A549 (cell line): ENCODE results near the gene PRRC2B. TPM values are rescaled to one million over a fixed set of nuclear protein-coding genes. Genes with fewer than 3 reads are reported as not detected.

Experiments
- ATAC-seq, 2 experiments: fragments of 200-7000 bp in 1 of 2; fragments of >200 bp in 1 of 2; cut with Nextera tagmentation in 1 of 2; cut with Tn5 transposase in 1 of 2; 3 replicates each; pipeline versions ENCODE4 v1.8.0 to v1.9.1; 2018 to 2020; ENCODE audit warnings: mild to moderate bottlenecking in 1 of 2, moderate library complexity in 1 of 2
- CTCF ChIA-PET: fragments of 300-600 bp; sonication (Branson Sonifier 250); formaldehyde crosslinking; extraction: SDS; loops from one replicate; lab custom pipeline; 2021; ENCODE audit warnings: antibody characterized with exemption, inconsistent platforms; lab: Yijun Ruan, JAX
- POLR2A ChIA-PET: fragments of 350-600 bp; formaldehyde crosslinking; extraction: SDS; loops from one replicate; lab custom pipeline; 2021; ENCODE audit warnings: antibody characterized with exemption, inconsistent platforms; lab: Yijun Ruan, JAX
- DNase-seq, 2 experiments: peaks; one replicate each; pipeline versions ENCODE4 v3.0.0 to v3.0.0-alpha.2; 2011 to 2016; ENCODE audit warnings: low read depth in 1 of 2, low spot score in 1 of 2
- FAIRE-seq: peaks from 2 replicates; lab custom pipeline; 2011; peaks lifted over from hg19 to GRCh38; lab: Jason Lieb, UNC
- H3K27ac ChIP-seq, 2 experiments: fragments of >200 bp; sonication (Bioruptor Twin); formaldehyde crosslinking; 3 replicates each; pipeline ENCODE4 v1.5.1; 2016 to 2017
- H3K4me1 ChIP-seq: fragments of >200 bp; sonication (Bioruptor Twin); formaldehyde crosslinking; 3 replicates; pipeline ENCODE4 v1.6.1; 2016
- H3K4me2 ChIP-seq: fragments of >200 bp; sonication (Bioruptor Twin); formaldehyde crosslinking; 3 replicates; pipeline ENCODE4 v1.6.1; 2016
- H3K4me3 ChIP-seq: fragments of >200 bp; sonication (Bioruptor Twin); formaldehyde crosslinking; 3 replicates; pipeline ENCODE4 v1.5.1; 2016
- H3K9me3 ChIP-seq: fragments of >200 bp; sonication (Bioruptor Twin); formaldehyde crosslinking; 3 replicates; pipeline ENCODE4 v1.6.1; 2016
- HOXB13 ChIP-seq: fragments of 250-450 bp; sonication (Bioruptor Pico); IDR thresholded peaks from 2 replicates; pipeline ENCODE4 v1.5.0; 2020; ENCODE audit warnings: low read depth, mild to moderate bottlenecking, moderate library complexity
- KDM1A ChIP-seq: fragments of 200-600 bp; sonication (generic); IDR thresholded peaks from 2 replicates; pipeline ENCODE4 v1.6.1; 2016; ENCODE audit warnings: low read depth, mild to moderate bottlenecking
- MAFK ChIP-seq: fragments of 450-650 bp; IDR thresholded peaks from 2 replicates; pipeline ENCODE4 v1.6.1; 2014; ENCODE audit not compliant: partially characterized antibody
- NPAS2 ChIP-seq: fragments of 250-450 bp; sonication (Bioruptor Pico); IDR thresholded peaks from 2 replicates; pipeline ENCODE4 v1.8.0; 2022; ENCODE audit warnings: mild to moderate bottlenecking, moderate library complexity, borderline replicate concordance
- ZFP36 ChIP-seq: fragments of 450-650 bp; IDR thresholded peaks from 2 replicates; pipeline ENCODE4 v1.6.1; 2014; ENCODE audit warnings: borderline replicate concordance; ENCODE audit not compliant: partially characterized antibody
- WGBS: methylation state at CpG from one replicate; pipeline ENCODE4 v1.1.6; 2017; ENCODE audit errors: missing lambda C conversion rate; 5-methylcytosine and 5-hydroxymethylcytosine counted together
- polyA plus RNA-seq, 4 experiments: library from polyadenylated mRNA; depleted of rRNA in 3 of 4; stranded (reverse); fragments of >200 nt; fragmentation: RNase III in 1 of 4; extraction: RNeasy Plus Mini Kit Qiagen cat#74134 plus additional on column Dnase treatment in 1 of 4; gene quantifications; 2 replicates in 3 of 4; 3 replicates in 1 of 4; pipeline ENCODE4 v1.2.3, GENCODE V29; 2011 to 2017
- TF ChIP-seq, protein P1 (sequence below): fragments of >200 bp; sonication (Bioruptor Twin); formaldehyde crosslinking; IDR thresholded peaks from 3 replicates; pipeline ENCODE4 v1.6.1; 2016
- TF ChIP-seq, protein P2 (sequence below): fragments of >200 bp; sonication (Bioruptor Twin); formaldehyde crosslinking; IDR thresholded peaks from 3 replicates; pipeline ENCODE4 v1.5.1; 2016
- TF ChIP-seq, protein P3 (sequence below): fragments of 250-450 bp; sonication (Bioruptor Pico); IDR thresholded peaks from 2 replicates; pipeline ENCODE4 v1.5.0; 2021; ENCODE audit warnings: mild to moderate bottlenecking, moderate library complexity, borderline replicate concordance

Gene PRRC2B
- polyA plus RNA-seq, 2 of the 4 experiments (the other 2 are of a cell fraction), result 35.6 to 47.3 TPM

- Histone ChIP-seq H3K4me2 (no peak overlapping the region), H3K27ac (no peak overlapping the region), H3K4me3 (no peak overlapping the region), H3K9me3 (no peaks in the 10 kb centered on the region), H3K4me1 (0 out of 3 replicates have a peak, but pooled peaks cover 3% of the 10 kb centered on the region)
- WGBS, result 66% methylated on average over 6 of the region's 6 CpGs
- DNase-seq, result no peak
- ATAC-seq, result no peak
- TF ChIP-seq, protein P1, sequence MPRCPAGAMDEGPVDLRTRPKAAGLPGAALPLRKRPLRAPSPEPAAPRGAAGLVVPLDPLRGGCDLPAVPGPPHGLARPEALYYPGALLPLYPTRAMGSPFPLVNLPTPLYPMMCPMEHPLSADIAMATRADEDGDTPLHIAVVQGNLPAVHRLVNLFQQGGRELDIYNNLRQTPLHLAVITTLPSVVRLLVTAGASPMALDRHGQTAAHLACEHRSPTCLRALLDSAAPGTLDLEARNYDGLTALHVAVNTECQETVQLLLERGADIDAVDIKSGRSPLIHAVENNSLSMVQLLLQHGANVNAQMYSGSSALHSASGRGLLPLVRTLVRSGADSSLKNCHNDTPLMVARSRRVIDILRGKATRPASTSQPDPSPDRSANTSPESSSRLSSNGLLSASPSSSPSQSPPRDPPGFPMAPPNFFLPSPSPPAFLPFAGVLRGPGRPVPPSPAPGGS, result no peak
- TF ChIP-seq NPAS2 (CRISPR knock-in tag) (no peak), ZFP36 (no peak), KDM1A (no peak)
- no peak for FAIRE-seq
- POLR2A ChIA-PET, result no interaction called here
- CTCF ChIA-PET, result interaction anchor here (0.9 to 2.0 kb wide), 4 partner anchors 10 to 166 kb away, joined by 3 to 14 read pairs (median 4); no protein-coding TSS in a partner anchor
Measured at GRCh38 chr9:131346559-131346958, 47.3 kb upstream of the PRRC2B start.

GRCh38 chr9:131347376-131348020 is 46.4 kb upstream of the PRRC2B start:
- H3K4me2 ChIP-seq, result no peak overlapping the region
- 0 out of 3 replicates have a peak, but pooled peaks cover 3% of the 10 kb centered on the region for H3K4me1 ChIP-seq
- no peak overlapping the region for H3K27ac ChIP-seq
- 76% methylated on average over 19 of the region's 19 CpGs for WGBS
- H3K4me3 ChIP-seq, result no peak overlapping the region
- ChIA-PET CTCF (interaction anchor here (0.9 to 3.2 kb wide), 5 partner anchors 11 to 130 kb away, joined by 3 to 45 read pairs (median 5); no protein-coding TSS in a partner anchor), POLR2A (no interaction called here)
- H3K9me3 ChIP-seq, result no peaks in the 10 kb centered on the region
- FAIRE-seq, result no peak
- no peak for ATAC-seq
- TF ChIP-seq MAFK (peak; percentile 97), HOXB13 (no peak)
- no peak for DNase-seq

DNA sequence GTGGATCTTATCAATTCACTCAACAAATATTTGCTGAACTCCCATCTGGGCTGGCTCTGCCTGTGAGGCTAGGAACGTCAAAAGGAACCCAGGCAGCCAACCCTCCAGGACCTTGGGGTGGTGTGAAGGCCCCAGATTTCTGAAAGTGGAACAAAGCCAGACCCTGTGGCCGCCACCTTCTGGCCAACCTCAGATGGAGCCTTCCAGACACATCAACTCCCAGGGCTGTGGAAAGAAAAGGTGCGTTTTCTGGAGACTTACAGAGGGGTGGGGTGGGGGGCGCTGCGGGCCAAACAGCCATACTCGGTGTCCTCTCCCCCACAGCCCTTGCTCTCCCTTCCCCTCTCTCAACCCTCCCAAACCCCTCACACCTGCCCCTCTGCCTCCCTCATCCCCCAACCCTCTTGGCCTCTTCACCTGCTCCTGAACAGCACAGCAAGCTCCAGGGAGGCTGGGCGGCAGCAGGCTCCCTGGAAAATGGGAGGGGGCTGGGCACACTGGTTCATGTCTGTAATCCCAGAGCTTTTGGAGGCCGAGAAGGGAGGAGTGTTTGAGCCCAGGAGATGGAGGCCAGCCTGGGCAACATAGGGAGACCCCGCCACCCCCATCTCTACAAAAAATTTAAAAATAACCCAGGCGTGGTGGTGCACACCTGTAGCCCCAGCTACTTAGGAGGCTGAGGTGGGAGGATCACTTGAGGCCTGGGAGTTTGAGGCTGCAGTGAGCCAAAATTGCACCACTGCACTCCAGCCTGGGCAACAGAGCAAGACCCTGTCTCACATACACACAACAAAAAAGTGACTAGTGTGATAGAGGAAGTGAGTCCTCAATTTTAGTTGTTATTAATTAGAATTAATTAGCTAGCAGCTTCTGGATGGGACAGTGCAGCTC is 45.0 kb upstream of the PRRC2B start:
- WGBS, result 54% methylated on average over 10 of the region's 10 CpGs

More for the DNA sequence above, 45.0 kb upstream of the PRRC2B start:
- ATAC-seq (peak; percentile 55 to 58; a peak in 5 of 6 replicates), FAIRE-seq (no peak), DNase-seq (peak in 1 of 2 experiments; percentile 37)
- CTCF ChIA-PET, result interaction anchor here (0.6 to 4.5 kb wide), 61 partner anchors 8 to 1318 kb away, joined by 3 to 65 read pairs (median 6); partner anchors contain the start of genes PLPP7, POMT1 and RAPGEF1
- 0 out of 3 replicates have a peak, but pooled peaks cover 3% of the 10 kb centered on the region for H3K4me1 ChIP-seq
- POLR2A ChIA-PET, result interaction anchor here (0.7 to 1.7 kb wide), 2 partner anchors 24 to 244 kb away, joined by 3 to 11 read pairs; no protein-coding TSS in a partner anchor
- no peaks in the 10 kb centered on the region for H3K9me3 ChIP-seq
- TF ChIP-seq, protein P2, sequence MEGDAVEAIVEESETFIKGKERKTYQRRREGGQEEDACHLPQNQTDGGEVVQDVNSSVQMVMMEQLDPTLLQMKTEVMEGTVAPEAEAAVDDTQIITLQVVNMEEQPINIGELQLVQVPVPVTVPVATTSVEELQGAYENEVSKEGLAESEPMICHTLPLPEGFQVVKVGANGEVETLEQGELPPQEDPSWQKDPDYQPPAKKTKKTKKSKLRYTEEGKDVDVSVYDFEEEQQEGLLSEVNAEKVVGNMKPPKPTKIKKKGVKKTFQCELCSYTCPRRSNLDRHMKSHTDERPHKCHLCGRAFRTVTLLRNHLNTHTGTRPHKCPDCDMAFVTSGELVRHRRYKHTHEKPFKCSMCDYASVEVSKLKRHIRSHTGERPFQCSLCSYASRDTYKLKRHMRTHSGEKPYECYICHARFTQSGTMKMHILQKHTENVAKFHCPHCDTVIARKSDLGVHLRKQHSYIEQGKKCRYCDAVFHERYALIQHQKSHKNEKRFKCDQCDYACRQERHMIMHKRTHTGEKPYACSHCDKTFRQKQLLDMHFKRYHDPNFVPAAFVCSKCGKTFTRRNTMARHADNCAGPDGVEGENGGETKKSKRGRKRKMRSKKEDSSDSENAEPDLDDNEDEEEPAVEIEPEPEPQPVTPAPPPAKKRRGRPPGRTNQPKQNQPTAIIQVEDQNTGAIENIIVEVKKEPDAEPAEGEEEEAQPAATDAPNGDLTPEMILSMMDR, result peak; percentile 15; the same call in 1 of the 3 replicates
- TF ChIP-seq, protein P3, sequence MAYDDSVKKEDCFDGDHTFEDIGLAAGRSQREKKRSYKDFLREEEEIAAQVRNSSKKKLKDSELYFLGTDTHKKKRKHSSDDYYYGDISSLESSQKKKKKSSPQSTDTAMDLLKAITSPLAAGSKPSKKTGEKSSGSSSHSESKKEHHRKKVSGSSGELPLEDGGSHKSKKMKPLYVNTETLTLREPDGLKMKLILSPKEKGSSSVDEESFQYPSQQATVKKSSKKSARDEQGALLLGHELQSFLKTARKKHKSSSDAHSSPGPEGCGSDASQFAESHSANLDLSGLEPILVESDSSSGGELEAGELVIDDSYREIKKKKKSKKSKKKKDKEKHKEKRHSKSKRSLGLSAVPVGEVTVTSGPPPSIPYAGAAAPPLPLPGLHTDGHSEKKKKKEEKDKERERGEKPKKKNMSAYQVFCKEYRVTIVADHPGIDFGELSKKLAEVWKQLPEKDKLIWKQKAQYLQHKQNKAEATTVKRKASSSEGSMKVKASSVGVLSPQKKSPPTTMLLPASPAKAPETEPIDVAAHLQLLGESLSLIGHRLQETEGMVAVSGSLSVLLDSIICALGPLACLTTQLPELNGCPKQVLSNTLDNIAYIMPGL, result no peak
- H3K27ac ChIP-seq, result no peak overlapping the region
- H3K4me2 ChIP-seq, result no peak overlapping the region
- H3K4me3 ChIP-seq, result no peak overlapping the region
